Astrocyte (in vitro differentiated cells and primary cell): ENCODE results near the gene PBX3.

Source experiments
- EZH2 ChIP-seq: IDR thresholded peaks from 2 replicates; pipeline ENCODE4 v1.6.1; 2012; ENCODE audit warnings: mild to moderate bottlenecking, low read length, inconsistent platforms; ENCODE audit not compliant: insufficient read depth
- TF ChIP-seq, protein P1 (sequence below): IDR thresholded peaks from 2 replicates; pipeline ENCODE4 v1.5.1; 2011; ENCODE audit warnings: low read depth, mild to moderate bottlenecking, inconsistent platforms, low read length, moderate library complexity; ENCODE audit not compliant: insufficient read depth

DNA sequence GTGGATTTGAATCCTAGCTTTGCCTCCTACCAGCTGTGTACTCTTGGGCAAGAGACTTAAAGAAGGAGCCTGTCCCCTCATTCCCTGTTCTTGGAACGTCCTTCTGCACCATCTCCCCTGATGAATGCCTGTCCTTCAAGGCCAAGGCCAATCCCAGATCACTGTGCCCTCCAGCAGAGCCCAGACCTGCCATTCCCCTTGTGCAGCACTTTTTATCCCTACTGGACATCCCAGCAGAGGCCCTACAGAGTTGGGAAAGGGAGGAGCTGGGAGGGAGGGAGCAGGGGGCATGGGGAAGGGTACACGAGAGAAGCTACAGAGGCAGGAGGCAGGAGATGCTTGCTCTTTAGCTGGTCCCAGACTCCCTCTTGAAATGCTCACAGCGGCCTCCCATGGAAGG is 223.9 kb downstream of the PBX3 start:
- TF ChIP-seq, protein P1, sequence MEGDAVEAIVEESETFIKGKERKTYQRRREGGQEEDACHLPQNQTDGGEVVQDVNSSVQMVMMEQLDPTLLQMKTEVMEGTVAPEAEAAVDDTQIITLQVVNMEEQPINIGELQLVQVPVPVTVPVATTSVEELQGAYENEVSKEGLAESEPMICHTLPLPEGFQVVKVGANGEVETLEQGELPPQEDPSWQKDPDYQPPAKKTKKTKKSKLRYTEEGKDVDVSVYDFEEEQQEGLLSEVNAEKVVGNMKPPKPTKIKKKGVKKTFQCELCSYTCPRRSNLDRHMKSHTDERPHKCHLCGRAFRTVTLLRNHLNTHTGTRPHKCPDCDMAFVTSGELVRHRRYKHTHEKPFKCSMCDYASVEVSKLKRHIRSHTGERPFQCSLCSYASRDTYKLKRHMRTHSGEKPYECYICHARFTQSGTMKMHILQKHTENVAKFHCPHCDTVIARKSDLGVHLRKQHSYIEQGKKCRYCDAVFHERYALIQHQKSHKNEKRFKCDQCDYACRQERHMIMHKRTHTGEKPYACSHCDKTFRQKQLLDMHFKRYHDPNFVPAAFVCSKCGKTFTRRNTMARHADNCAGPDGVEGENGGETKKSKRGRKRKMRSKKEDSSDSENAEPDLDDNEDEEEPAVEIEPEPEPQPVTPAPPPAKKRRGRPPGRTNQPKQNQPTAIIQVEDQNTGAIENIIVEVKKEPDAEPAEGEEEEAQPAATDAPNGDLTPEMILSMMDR, result no peak
- TF ChIP-seq EZH2, result no peak
